Smooth muscle cell (in vitro differentiated cells): ENCODE measurements around the gene CYGB. TPM values are rescaled to one million over a fixed set of nuclear protein-coding genes. Genes with fewer than 3 reads are reported as not detected.

Experiments used
- DNase-seq: peaks from one replicate; lab custom pipeline; 2025; ENCODE audit not compliant: unreplicated experiment; lab: John Stamatoyannopoulos, UW
- H2AFZ ChIP-seq: fragments of 200-600 bp; sonication (generic); 2 replicates; pipeline ENCODE4 v1.6.0; 2016; ENCODE audit warnings: antibody characterized with exemption, low read depth, mild to moderate bottlenecking
- H3F3A ChIP-seq: fragments of 200-600 bp; sonication (generic); 2 replicates; pipeline ENCODE4 v1.6.0; 2017; ENCODE audit warnings: antibody characterized with exemption, low read depth
- H3K27ac ChIP-seq: fragments of 200-600 bp; sonication (generic); 2 replicates; pipeline ENCODE4 v1.5.1; 2016; ENCODE audit warnings: low read depth, mild to moderate bottlenecking
- H3K27me3 ChIP-seq: fragments of 200-600 bp; sonication (generic); 2 replicates; pipeline ENCODE4 v1.6.1; 2016; ENCODE audit warnings: low read depth, mild to moderate bottlenecking
- H3K36me3 ChIP-seq: fragments of 200-600 bp; sonication (generic); 2 replicates; pipeline ENCODE4 v1.5.1; 2016; ENCODE audit warnings: low read depth
- H3K4me1 ChIP-seq: fragments of 200-600 bp; sonication (generic); 2 replicates; pipeline ENCODE4 v1.5.1; 2016; ENCODE audit warnings: low read depth
- H3K4me2 ChIP-seq: fragments of 200-600 bp; sonication (generic); 2 replicates; pipeline ENCODE4 v1.6.0; 2016; ENCODE audit warnings: mild to moderate bottlenecking
- H3K4me3 ChIP-seq: fragments of 200-600 bp; sonication (generic); 2 replicates; pipeline ENCODE4 v1.5.1; 2016; ENCODE audit warnings: mild to moderate bottlenecking
- H3K79me2 ChIP-seq: fragments of 200-600 bp; sonication (generic); 2 replicates; pipeline ENCODE4 v1.6.0; 2016; ENCODE audit warnings: low read depth, mild to moderate bottlenecking
- H3K9ac ChIP-seq: fragments of 200-600 bp; sonication (generic); 2 replicates; pipeline ENCODE4 v1.6.0; 2016; ENCODE audit warnings: low read depth
- H3K9me3 ChIP-seq: fragments of 200-600 bp; sonication (generic); replicated peaks from 2 replicates; pipeline ENCODE4 v1.5.1; 2016; ENCODE audit warnings: low read depth
- H4K20me1 ChIP-seq: fragments of 200-600 bp; sonication (generic); 2 replicates; pipeline ENCODE4 v1.6.0; 2016; ENCODE audit warnings: low read depth
- CTCF ChIP-seq: fragments of 200-600 bp; sonication (generic); IDR thresholded peaks from 2 replicates; pipeline ENCODE4 v1.5.1; 2017; ENCODE audit warnings: borderline replicate concordance, mild to moderate bottlenecking, antibody characterized with exemption; ENCODE audit not compliant: insufficient read depth, poor library complexity, severe bottlenecking
- WGBS: methylation state at CpG from one replicate; pipeline ENCODE4 v1.1.7; 2016; ENCODE audit warnings: low lambda C conversion rate; 5-methylcytosine and 5-hydroxymethylcytosine counted together
- polyA plus RNA-seq: library from polyadenylated mRNA; unstranded; fragments of >200 nt; fragmentation: Nextera tagmentation; extraction: Ambion mirVana; gene quantifications from 2 replicates; pipeline ENCODE4 v1.2.1, GENCODE V29; 2016
- total RNA-seq: library from RNA; depleted of rRNA; stranded (reverse); fragments of >200 nt; gene quantifications from 2 replicates; pipeline ENCODE4 v1.2.3, GENCODE V29; 2014

The CYGB gene
- total and polyA plus RNA-seq, 2 experiments from 2014 or later, result 13.9 to 22.2 TPM

GRCh38 chr17:76487451-76488192 is 49.9 kb downstream of the CYGB start:
- Histone ChIP-seq H4K20me1 (peaks cover 17% of the 10 kb centered on the region), H3K27ac (no peak overlapping the region), H3K4me3 (no peak overlapping the region), H3K9ac (no peak overlapping the region), H3K9me3 (no peaks in the 10 kb centered on the region), H3F3A (no peaks in the 10 kb centered on the region), H3K36me3 (no peaks in the 10 kb centered on the region), H3K79me2 (no peaks in the 10 kb centered on the region), H3K4me2 (no peak overlapping the region), H2AFZ (no peak overlapping the region), H3K4me1 (no peaks in the 10 kb centered on the region), H3K27me3 (no peaks in the 10 kb centered on the region)
- no peak for TF ChIP-seq CTCF
- WGBS, result 97% methylated on average over 22 of the region's 22 CpGs
- DNase-seq, result no peak

- no peaks in the 10 kb centered on the region for H3F3A ChIP-seq
These were observed 51.9 kb downstream of the CYGB start for GRCh38 chr17:76485569-76485968.

GRCh38 chr17:76484228-76484725 is 53.2 kb downstream of the CYGB start:
- no peaks in the 10 kb centered on the region for H3K79me2 ChIP-seq
- DNase-seq, result no peak
- H3K4me1 ChIP-seq, result no peaks in the 10 kb centered on the region
- H3K27me3 ChIP-seq, result no peaks in the 10 kb centered on the region
- H2AFZ ChIP-seq, result no peak overlapping the region
- H3F3A ChIP-seq, result no peaks in the 10 kb centered on the region
- no peak overlapping the region for H3K9ac ChIP-seq
- TF ChIP-seq CTCF, result no peak
- H3K36me3 ChIP-seq, result no peaks in the 10 kb centered on the region
- no peaks in the 10 kb centered on the region for H4K20me1 ChIP-seq
- no peak overlapping the region for H3K4me2 ChIP-seq
- no peak overlapping the region for H3K27ac ChIP-seq
- no peak overlapping the region for H3K4me3 ChIP-seq
- 95% methylated on average over 9 of the region's 11 CpGs for WGBS
- no peaks in the 10 kb centered on the region for H3K9me3 ChIP-seq

More at GRCh38 chr17:76485569-76485968, 51.9 kb downstream of the CYGB start:
- Histone ChIP-seq H3K4me3 (no peak overlapping the region), H3K9ac (no peak overlapping the region), H3K4me1 (no peaks in the 10 kb centered on the region), H3K27ac (no peak overlapping the region), H3K27me3 (no peaks in the 10 kb centered on the region), H3K9me3 (no peaks in the 10 kb centered on the region), H4K20me1 (peaks cover under 1% of the 10 kb centered on the region), H3K36me3 (no peaks in the 10 kb centered on the region), H3K4me2 (no peak overlapping the region), H2AFZ (no peak overlapping the region), H3K79me2 (no peaks in the 10 kb centered on the region)
- no peak for DNase-seq
- TF ChIP-seq CTCF, result no peak
- 90% methylated on average over 11 of the region's 11 CpGs for WGBS
